Measurements from ENCODE around the gene EMX2.
A peak's percentile ranks its signal among the peaks of the same experiment; 100 is the strongest.

DNA sequence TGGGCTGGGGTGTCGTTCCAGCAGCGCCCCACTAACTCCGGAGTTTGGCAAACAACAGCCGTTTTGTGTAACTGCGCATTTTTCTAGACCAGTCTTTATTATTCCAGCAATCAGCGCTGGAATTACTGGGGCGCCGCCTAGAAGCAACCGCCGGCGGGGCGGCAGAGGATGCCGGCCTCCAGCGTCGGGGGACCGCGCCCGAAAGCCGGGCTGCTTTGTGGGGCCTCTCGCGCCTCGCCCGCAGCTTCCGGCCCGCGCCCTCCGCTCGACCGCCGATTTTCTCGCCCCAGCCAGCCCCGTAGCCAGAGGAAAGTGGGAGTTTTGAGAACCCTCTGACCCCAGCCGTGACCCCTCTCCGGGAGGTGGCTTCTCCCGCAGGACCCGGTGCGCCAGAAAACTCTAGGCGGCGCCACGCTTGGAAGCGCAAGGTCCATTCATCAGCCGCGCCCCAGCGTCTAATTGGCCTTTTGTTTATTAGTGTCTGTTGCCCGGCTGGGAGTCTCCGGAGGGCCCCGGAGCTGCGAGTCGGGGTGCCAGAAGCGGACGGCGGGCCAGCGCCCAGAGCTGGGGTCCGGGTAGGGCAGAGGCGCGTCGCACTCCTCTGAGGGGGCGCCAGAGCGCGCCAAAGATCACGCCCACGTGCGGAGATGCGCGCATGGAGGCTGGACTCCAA lies 10.7 kb downstream of the EMX2 start:
- TF ChIP-seq, protein P1, sequence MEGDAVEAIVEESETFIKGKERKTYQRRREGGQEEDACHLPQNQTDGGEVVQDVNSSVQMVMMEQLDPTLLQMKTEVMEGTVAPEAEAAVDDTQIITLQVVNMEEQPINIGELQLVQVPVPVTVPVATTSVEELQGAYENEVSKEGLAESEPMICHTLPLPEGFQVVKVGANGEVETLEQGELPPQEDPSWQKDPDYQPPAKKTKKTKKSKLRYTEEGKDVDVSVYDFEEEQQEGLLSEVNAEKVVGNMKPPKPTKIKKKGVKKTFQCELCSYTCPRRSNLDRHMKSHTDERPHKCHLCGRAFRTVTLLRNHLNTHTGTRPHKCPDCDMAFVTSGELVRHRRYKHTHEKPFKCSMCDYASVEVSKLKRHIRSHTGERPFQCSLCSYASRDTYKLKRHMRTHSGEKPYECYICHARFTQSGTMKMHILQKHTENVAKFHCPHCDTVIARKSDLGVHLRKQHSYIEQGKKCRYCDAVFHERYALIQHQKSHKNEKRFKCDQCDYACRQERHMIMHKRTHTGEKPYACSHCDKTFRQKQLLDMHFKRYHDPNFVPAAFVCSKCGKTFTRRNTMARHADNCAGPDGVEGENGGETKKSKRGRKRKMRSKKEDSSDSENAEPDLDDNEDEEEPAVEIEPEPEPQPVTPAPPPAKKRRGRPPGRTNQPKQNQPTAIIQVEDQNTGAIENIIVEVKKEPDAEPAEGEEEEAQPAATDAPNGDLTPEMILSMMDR (conservative IDR thresholded peaks at IDR 0.05; ENCODE audit: low read depth, low read length), result peak; percentile 16; the same call in 1 of the 2 replicates
- peak; percentile 44 for TF ChIP-seq EZH2 (IDR thresholded peaks at IDR 0.05; ENCODE audit: borderline replicate concordance, low read depth, low read length, poor library complexity, severe bottlenecking)
